CD4-positive, alpha-beta memory T cell (primary cell): ENCODE measurements around the gene UBXN7. TPM values are rescaled to one million over a fixed set of nuclear protein-coding genes. Genes with fewer than 3 reads are reported as not detected.
"Not testable (repeated sequence)": the region's sequence is repeated elsewhere in the genome, so short reads cannot be mapped to it uniquely, and the experiment has no call there.

Experiments used
- CTCF ChIA-PET: fragments of 350-600 bp; sonication (Branson Sonifier 250); formaldehyde crosslinking; loops from one replicate; lab custom pipeline; 2021; ENCODE audit warnings: inconsistent platforms; ENCODE audit not compliant: partially characterized antibody; lab: Charles Lee
- POLR2A ChIA-PET: fragments of 350-600 bp; sonication (Branson Sonifier 250); formaldehyde crosslinking; loops from one replicate; lab custom pipeline; 2021; ENCODE audit not compliant: partially characterized antibody; lab: Charles Lee
- DNase-seq, 5 donors: peaks; one replicate each; pipeline versions ENCODE4 v3.0.0 to v3.0.0-alpha.2; 2020 to 2022; ENCODE audit warnings: mixed read lengths in 1 of 5
- H3K27ac ChIP-seq: one replicate; pipeline ENCODE4 v1.7.0; 2013; ENCODE audit warnings: low read depth, low read length
- H3K27me3 ChIP-seq: 2 replicates; pipeline ENCODE4 v1.7.0; 2013; ENCODE audit warnings: mild to moderate bottlenecking, low read length, moderate library complexity; ENCODE audit not compliant: insufficient read depth
- H3K36me3 ChIP-seq: 2 replicates; pipeline ENCODE4 v1.7.0; 2013; ENCODE audit warnings: mild to moderate bottlenecking, low read length, moderate library complexity; ENCODE audit not compliant: insufficient read depth
- H3K4me1 ChIP-seq: 2 replicates; pipeline ENCODE4 v1.7.0; 2013; ENCODE audit warnings: mild to moderate bottlenecking, low read length, moderate library complexity; ENCODE audit not compliant: insufficient read depth
- H3K4me3 ChIP-seq, 2 donors: one replicate each; pipeline ENCODE4 v1.7.0; 2013; ENCODE audit warnings: low read length in 2 of 2, mild to moderate bottlenecking in 1 of 2
- H3K9me3 ChIP-seq, 2 donors: one replicate each; pipeline ENCODE4 v1.7.0; 2013; ENCODE audit warnings: low read length in 2 of 2, control low read depth in 1 of 2; ENCODE audit not compliant: control insufficient read depth in 1 of 2
- H3K27ac Mint-ChIP-seq, 7 donors: one replicate each; pipeline ENCODE4 v1.8.0; 2020 to 2021; ENCODE audit warnings: mixed read lengths in 7 of 7, mild to moderate bottlenecking in 6 of 7, inconsistent platforms in 3 of 7, moderate library complexity in 3 of 7
- H3K27me3 Mint-ChIP-seq, 2 donors: one replicate each; pipeline ENCODE4 v1.8.0; 2020 to 2021; ENCODE audit warnings: mixed read lengths in 2 of 2
- H3K36me3 Mint-ChIP-seq, 2 donors: one replicate each; pipeline ENCODE4 v1.8.0; 2020 to 2021; ENCODE audit warnings: mixed read lengths in 2 of 2, inconsistent platforms in 1 of 2, mild to moderate bottlenecking in 1 of 2
- H3K4me1 Mint-ChIP-seq, 4 donors: one replicate each; pipeline ENCODE4 v1.8.0; 2020 to 2021; ENCODE audit warnings: mixed read lengths in 4 of 4, mild to moderate bottlenecking in 1 of 4
- H3K4me3 Mint-ChIP-seq, 8 donors: one replicate each; pipeline ENCODE4 v1.8.0; 2020 to 2021; ENCODE audit warnings: mixed read lengths in 8 of 8, mild to moderate bottlenecking in 7 of 8, moderate library complexity in 6 of 8, inconsistent platforms in 3 of 8
- H3K9me3 Mint-ChIP-seq, 8 donors: one replicate each; pipeline ENCODE4 v1.8.0; 2020 to 2021; ENCODE audit warnings: mixed read lengths in 8 of 8, mild to moderate bottlenecking in 5 of 8, inconsistent platforms in 3 of 8, moderate library complexity in 1 of 8
- intact Hi-C: fragments of 100-400 bp; cut with micrococcal nuclease; formaldehyde crosslinking; loops from one replicate; pipeline ENCODE4 v1.15.1; 2023
- polyA plus RNA-seq, 2 donors: library from polyadenylated mRNA; unstranded; fragments of 300-500 nt; fragmentation: Illumina TruSeq; gene quantifications; one replicate each; pipeline ENCODE4 v1.2.3, GENCODE V29; 2021
- total RNA-seq, 2 experiments: library from RNA; stranded (reverse); gene quantifications; one replicate each; pipeline ENCODE4 v1.2.3, GENCODE V29; 2021

Gene UBXN7
- total and polyA plus RNA-seq, 4 experiments from 2014 or later = 16.8 to 90.8 (median 52.1) TPM

DNA sequence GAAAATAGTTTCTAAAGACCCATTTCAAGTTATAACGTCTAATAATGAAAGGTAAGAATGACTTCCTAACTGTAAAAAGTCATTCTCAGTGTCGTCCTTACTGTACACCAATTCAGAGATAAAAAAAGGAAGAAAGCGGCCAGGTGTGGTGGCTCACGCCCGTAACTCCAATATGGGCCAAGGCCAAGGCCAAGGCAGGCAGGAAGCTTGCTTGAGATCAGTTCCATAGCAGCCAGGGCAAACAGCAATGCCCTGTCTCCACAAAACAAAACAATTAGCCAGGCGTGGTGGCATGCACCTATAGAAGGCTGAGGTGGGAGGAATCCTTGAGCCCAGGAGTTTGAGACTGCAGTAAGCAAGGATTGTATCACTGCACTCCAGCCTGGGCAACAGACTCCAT lies 31.9 kb downstream of the UBXN7 start:
- no peak overlapping the region for H3K4me3 ChIP-seq
- no peak overlapping the region for H3K27ac Mint-ChIP-seq

DNA sequence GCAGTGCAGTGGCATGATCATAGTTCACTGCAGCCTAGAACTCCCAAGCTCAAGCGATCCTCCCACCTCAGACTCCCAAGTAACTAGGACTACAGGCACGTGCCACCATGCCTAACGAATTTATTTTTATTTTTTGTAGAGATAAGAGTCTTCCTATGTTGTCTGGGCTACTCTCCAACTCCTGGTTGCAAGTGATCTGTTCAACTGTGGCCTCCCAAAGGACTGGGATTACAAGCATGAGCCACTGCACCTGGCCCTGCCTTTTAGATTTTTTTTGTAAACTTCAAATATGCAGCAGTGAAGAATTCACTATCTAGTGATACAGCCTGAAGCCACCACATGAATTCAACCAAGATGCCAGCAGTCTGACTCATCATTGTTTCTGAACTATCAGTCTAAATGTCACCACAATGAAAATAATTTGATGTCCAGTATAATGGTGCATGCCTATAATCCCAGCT lies 32.7 kb downstream of the UBXN7 start:
- intact Hi-C loops = no loop called here
- Histone ChIP-seq H3K4me1 (no peaks in the 10 kb centered on the region), H3K9me3 (no peaks in the 10 kb centered on the region), H3K36me3 (peaks cover 16% of the 10 kb centered on the region), H3K27ac (no peak overlapping the region), H3K4me3 (no peak overlapping the region), H3K27me3 (no peaks in the 10 kb centered on the region)
- Mint-ChIP-seq H3K27ac (peak overlapping the region in 2 of 7 donors; percentile 23 to 71), H3K4me1 (peaks cover 0 to 7% (median under 1%) of the 10 kb centered on the region in 4 donors), H3K4me3 (no peak overlapping the region), H3K9me3 (no peaks in the 10 kb centered on the region), H3K36me3 (peaks cover 23 to 57% of the 10 kb centered on the region in 2 donors), H3K27me3 (no peaks in the 10 kb centered on the region)
- ChIA-PET CTCF (no interaction called here), POLR2A (no interaction called here)
- DNase-seq = no peak

More for the DNA sequence above, 31.9 kb downstream of the UBXN7 start:
- Mint-ChIP-seq H3K4me3 (no peak overlapping the region), H3K4me1 (peaks cover 0 to 7% (median under 1%) of the 10 kb centered on the region in 4 donors), H3K27me3 (no peaks in the 10 kb centered on the region), H3K9me3 (no peaks in the 10 kb centered on the region), H3K36me3 (peaks cover 23 to 54% of the 10 kb centered on the region in 2 donors)
- POLR2A ChIA-PET = no interaction called here
- H3K4me1 ChIP-seq = no peaks in the 10 kb centered on the region
- peaks cover 16% of the 10 kb centered on the region for H3K36me3 ChIP-seq
- intact Hi-C loops = no loop called here
- DNase-seq = no peak
- no peak overlapping the region for H3K27ac ChIP-seq
- no peaks in the 10 kb centered on the region for H3K9me3 ChIP-seq
- no peaks in the 10 kb centered on the region for H3K27me3 ChIP-seq
- CTCF ChIA-PET = interaction anchor here (0.6 kb wide), 1 partner anchor 127 kb away, joined by 3 read pairs; no protein-coding TSS in a partner anchor

- H3K4me1 ChIP-seq = no peaks in the 10 kb centered on the region
- Mint-ChIP-seq H3K36me3 (peaks cover 24 to 59% of the 10 kb centered on the region in 2 donors), H3K27ac (peak overlapping the region in 1 of 7 donors; percentile 38)
Measured at GRCh38 chr3:196398782-196399181, 33.4 kb downstream of the UBXN7 start.

DNA sequence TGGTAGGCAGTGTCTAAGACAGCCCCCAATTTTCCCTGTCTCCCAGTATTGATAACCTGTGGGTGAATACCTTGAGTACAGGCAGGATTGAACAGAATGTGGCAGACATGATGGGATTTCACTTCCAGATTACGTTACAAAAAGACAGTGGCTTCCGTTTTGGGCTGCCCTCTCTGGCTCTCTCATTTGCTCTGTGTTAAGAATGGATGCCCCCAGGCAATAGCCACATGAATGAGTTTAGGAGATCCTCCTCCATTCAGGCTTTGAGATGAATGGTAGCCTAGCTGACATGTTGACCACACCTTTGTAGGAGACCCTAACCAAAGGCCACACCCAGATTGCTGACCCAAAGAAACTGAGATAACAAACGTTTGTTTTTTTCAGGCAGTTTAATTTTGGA lies 34.3 kb downstream of the UBXN7 start:
- Mint-ChIP-seq H3K27me3 (no peaks in the 10 kb centered on the region), H3K36me3 (peaks cover 31 to 65% of the 10 kb centered on the region in 2 donors), H3K27ac (no peak overlapping the region), H3K4me1 (peaks cover 0 to 7% (median under 1%) of the 10 kb centered on the region in 4 donors), H3K4me3 (no peak overlapping the region), H3K9me3 (no peaks in the 10 kb centered on the region)
- H3K27me3 ChIP-seq = no peaks in the 10 kb centered on the region
- peaks cover 16% of the 10 kb centered on the region for H3K36me3 ChIP-seq
- intact Hi-C loops = no loop called here
- DNase-seq = no peak
- ChIA-PET CTCF (interaction anchor here (1.4 kb wide), 1 partner anchor 18 kb away, joined by 3 read pairs; no protein-coding TSS in a partner anchor), POLR2A (no interaction called here)
- H3K27ac ChIP-seq = no peak overlapping the region
- no peak overlapping the region for H3K4me3 ChIP-seq
- no peaks in the 10 kb centered on the region for H3K4me1 ChIP-seq
- H3K9me3 ChIP-seq = no peaks in the 10 kb centered on the region

More at GRCh38 chr3:196398782-196399181, 33.4 kb downstream of the UBXN7 start:
- Histone ChIP-seq H3K27ac (no peak overlapping the region), H3K4me3 (no peak overlapping the region), H3K27me3 (no peaks in the 10 kb centered on the region), H3K36me3 (peaks cover 16% of the 10 kb centered on the region), H3K9me3 (no peaks in the 10 kb centered on the region)
- CTCF ChIA-PET = interaction anchor here (1.4 kb wide), 1 partner anchor 18 kb away, joined by 3 read pairs; no protein-coding TSS in a partner anchor
- Mint-ChIP-seq H3K4me3 (no peak overlapping the region), H3K4me1 (peaks cover 0 to 7% (median under 1%) of the 10 kb centered on the region in 4 donors), H3K27me3 (no peaks in the 10 kb centered on the region), H3K9me3 (no peaks in the 10 kb centered on the region)
- DNase-seq = no peak
- intact Hi-C loops = no loop called here
- POLR2A ChIA-PET = no interaction called here

- Mint-ChIP-seq H3K27ac (no peak overlapping the region), H3K9me3 (peaks cover 0 to 9% (median 2%) of the 10 kb centered on the region in 8 donors), H3K4me1 (peaks cover 1 to 7% (median 3%) of the 10 kb centered on the region in 4 donors), H3K36me3 (peaks cover 72 to 78% of the 10 kb centered on the region in 2 donors), H3K27me3 (no peaks in the 10 kb centered on the region), H3K4me3 (no peak overlapping the region)
- no peak for DNase-seq
- Histone ChIP-seq H3K27me3 (no peaks in the 10 kb centered on the region), H3K27ac (no peak overlapping the region), H3K4me1 (no peaks in the 10 kb centered on the region), H3K4me3 (no peak overlapping the region), H3K36me3 (peaks cover 18% of the 10 kb centered on the region), H3K9me3 (no peaks in the 10 kb centered on the region)
- intact Hi-C loops = no loop called here
- CTCF ChIA-PET = no interaction called here
- POLR2A ChIA-PET = no interaction called here
Measured at GRCh38 chr3:196390116-196390515, 42.1 kb downstream of the UBXN7 start.

GRCh38 chr3:196388956-196389355 lies 43.3 kb downstream of the UBXN7 start:
- Histone ChIP-seq H3K27ac (no peak overlapping the region), H3K27me3 (no peaks in the 10 kb centered on the region), H3K4me1 (no peaks in the 10 kb centered on the region), H3K9me3 (no peaks in the 10 kb centered on the region), H3K4me3 (no peak overlapping the region), H3K36me3 (peaks cover 18% of the 10 kb centered on the region)
- Mint-ChIP-seq H3K27ac (peak overlapping the region in 1 of 7 donors; percentile 46), H3K9me3 (peaks cover 0 to 9% (median 2%) of the 10 kb centered on the region in 8 donors), H3K36me3 (peaks cover 79 to 84% of the 10 kb centered on the region in 2 donors), H3K4me1 (peaks cover 5 to 15% (median 12%) of the 10 kb centered on the region in 4 donors), H3K4me3 (no peak overlapping the region), H3K27me3 (no peaks in the 10 kb centered on the region)
- POLR2A ChIA-PET = interaction anchor here (0.6 kb wide), 1 partner anchor 72 kb away, joined by 3 read pairs; no protein-coding TSS in a partner anchor
- DNase-seq = no peak
- intact Hi-C loops = no loop called here
- CTCF ChIA-PET = interaction anchor here (0.7 to 0.8 kb wide), 2 partner anchors 8 to 67 kb away, joined by 3 read pairs; no protein-coding TSS in a partner anchor

- H3K9me3 ChIP-seq, intact Hi-C loops, H3K4me3 Mint-ChIP-seq, H3K4me1 ChIP-seq, H3K4me3 ChIP-seq, DNase-seq, CTCF ChIA-PET, H3K27ac ChIP-seq, POLR2A ChIA-PET, H3K27me3 ChIP-seq, H3K27ac Mint-ChIP-seq, H3K27me3 Mint-ChIP-seq, H3K9me3 Mint-ChIP-seq: not testable (repeated sequence)
- Mint-ChIP-seq H3K4me1 (peaks cover 13 to 25% (median 19%) of the 10 kb centered on the region in 4 donors), H3K36me3 (peaks cover 79 to 84% of the 10 kb centered on the region in 2 donors)
- H3K36me3 ChIP-seq = peaks cover 18% of the 10 kb centered on the region
Measured at GRCh38 chr3:196387941-196388340, 44.3 kb downstream of the UBXN7 start.
